ENCODE measurements around the gene TMEM40.

- no peak for TF ChIP-seq POLR2A (IDR thresholded peaks at IDR 0.05)
- no peak for TF ChIP-seq POLR2AphosphoS5 (IDR thresholded peaks at IDR 0.05)
- TF ChIP-seq, protein P1, sequence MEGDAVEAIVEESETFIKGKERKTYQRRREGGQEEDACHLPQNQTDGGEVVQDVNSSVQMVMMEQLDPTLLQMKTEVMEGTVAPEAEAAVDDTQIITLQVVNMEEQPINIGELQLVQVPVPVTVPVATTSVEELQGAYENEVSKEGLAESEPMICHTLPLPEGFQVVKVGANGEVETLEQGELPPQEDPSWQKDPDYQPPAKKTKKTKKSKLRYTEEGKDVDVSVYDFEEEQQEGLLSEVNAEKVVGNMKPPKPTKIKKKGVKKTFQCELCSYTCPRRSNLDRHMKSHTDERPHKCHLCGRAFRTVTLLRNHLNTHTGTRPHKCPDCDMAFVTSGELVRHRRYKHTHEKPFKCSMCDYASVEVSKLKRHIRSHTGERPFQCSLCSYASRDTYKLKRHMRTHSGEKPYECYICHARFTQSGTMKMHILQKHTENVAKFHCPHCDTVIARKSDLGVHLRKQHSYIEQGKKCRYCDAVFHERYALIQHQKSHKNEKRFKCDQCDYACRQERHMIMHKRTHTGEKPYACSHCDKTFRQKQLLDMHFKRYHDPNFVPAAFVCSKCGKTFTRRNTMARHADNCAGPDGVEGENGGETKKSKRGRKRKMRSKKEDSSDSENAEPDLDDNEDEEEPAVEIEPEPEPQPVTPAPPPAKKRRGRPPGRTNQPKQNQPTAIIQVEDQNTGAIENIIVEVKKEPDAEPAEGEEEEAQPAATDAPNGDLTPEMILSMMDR (IDR thresholded peaks at IDR 0.05): no peak
- TF ChIP-seq EP300 (IDR thresholded peaks at IDR 0.05; ENCODE audit: low read depth): no peak
Observed at GRCh38 chr3:12759693-12760565, 870 bp upstream of the TMEM40 start.
